ENCODE measurements around the gene NDUFS3.
"Not testable (repeated sequence)": the region's sequence is repeated elsewhere in the genome, so short reads cannot be mapped to it uniquely, and the experiment has no call there.

NDUFS3 gene

DNA sequence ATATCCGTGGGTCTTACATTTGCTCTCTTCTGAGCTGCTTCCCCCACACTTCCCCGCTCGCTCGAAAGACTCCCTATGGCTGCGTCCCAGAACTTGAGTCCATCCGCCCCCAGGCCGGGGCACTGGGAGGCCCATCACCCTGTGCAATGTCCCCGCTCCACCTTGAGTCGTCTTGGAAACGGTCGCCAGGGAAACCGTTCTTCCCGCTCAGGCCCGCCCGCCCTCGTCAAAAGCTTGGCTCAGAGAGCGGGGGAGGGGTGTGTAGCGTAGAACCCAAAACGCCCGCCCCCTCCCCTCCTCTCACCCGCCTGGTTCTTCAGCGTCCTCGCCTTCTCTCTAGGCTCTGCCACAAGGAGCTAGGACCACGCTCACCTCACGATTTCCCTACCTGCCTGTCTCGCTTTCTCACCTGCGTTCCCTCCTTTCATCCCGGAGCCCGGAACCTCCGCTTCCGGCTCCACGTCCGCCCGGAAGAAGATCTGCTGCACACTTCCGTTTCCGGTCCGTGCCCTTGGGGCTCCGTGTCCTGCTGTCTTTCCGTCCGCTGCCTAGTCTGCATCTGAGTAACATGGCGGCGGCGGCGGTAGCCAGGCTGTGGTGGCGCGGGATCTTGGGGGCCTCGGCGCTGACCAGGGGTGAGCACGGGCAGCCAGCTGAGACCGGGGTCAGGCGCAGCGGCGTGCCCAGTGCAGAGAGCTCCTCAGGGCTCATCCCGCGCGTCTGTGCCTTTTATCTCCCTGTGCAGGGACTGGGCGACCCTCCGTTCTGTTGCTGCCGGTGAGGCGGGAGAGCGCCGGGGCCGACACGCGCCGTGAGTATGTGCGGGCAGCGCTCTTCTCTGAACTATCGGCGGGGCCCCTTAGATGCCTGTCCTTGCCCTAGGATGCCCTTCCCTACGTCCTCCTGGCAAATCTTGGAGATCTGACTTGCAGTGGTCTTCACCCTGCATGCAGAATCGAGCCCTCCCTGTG is at the start of gene NDUFS3, which contains the start of gene KBTBD4:
Gene NDUFS3, plus strand, starts transcription at position 551 of the 971 bp plus-strand sequence. Its CDS starts 18 bp downstream, at position 569.
Gene KBTBD4, minus strand, starts transcription at position 447 of the 971 bp plus-strand sequence. Its CDS starts 19 bp downstream, at position 428.
- DNase-seq (ENCODE audit: low read depth): peak; percentile 87

GRCh38 chr11:47529951-47530350 is 48.9 kb upstream of the NDUFS3 start:
- DNase-seq (ENCODE audit: low read depth): no peak

- DNase-seq (ENCODE audit: low read depth): not testable (repeated sequence)
Measured at GRCh38 chr11:47530721-47531120, 48.2 kb upstream of the NDUFS3 start.

DNA sequence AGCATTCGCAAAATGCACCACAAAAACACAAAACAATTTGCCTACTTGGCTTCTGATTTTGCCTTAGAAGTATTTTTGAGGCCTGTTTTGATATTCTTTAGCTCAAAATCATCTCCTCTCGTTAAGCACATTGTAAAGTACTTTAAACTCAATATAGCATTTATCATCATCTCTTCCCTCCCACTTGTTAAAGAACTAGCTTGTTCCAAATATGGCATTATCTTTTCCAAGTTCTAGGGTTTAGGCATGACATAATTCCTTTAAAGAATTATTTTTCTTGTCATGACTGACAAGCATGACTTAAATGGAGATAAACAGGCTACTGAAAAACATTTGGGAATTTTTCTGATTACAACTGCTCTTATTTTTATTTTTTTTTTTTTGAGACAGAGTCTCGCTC is 47.2 kb upstream of the NDUFS3 start:
- no peak for DNase-seq (ENCODE audit: low read depth)

DNA sequence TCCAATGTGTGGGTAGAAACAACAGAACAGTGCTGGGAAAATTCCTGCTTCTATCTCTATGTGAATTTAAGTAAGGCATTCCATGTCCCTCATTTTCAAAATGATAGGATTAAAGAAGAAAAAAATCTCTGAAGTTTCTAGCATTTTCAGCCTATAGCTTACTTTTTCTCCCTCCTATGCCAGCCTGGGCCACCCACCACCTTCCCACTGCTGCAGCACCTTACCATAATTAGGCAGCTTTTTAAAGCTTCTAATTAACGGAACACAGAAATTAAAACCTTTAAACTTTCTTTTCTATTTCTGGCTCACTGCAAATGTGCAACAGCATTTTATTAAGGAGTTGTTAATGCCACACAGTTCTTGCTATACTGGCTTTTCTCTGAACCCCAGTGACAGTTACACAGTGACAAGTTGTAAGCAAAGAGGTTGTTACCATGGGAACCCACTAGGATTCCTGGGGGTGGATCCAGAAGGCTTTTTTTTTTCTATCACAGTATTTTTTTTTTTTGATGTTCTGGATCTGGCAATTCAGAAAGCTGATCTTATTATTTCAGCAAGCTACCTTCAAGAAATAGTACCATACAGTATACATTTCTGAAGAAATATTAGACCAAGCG is 46.2 kb upstream of the NDUFS3 start:
- no peak for DNase-seq (ENCODE audit: low read depth)

- DNase-seq (ENCODE audit: low read depth): no peak
Measured at GRCh38 chr11:47533690-47534151, 45.2 kb upstream of the NDUFS3 start.

- no peak for DNase-seq (ENCODE audit: low read depth)
Measured at GRCh38 chr11:47534704-47535251, 44.1 kb upstream of the NDUFS3 start.

- no peak for DNase-seq (ENCODE audit: low read depth)
Measured at GRCh38 chr11:47536915-47537314, 42.0 kb upstream of the NDUFS3 start.

- DNase-seq (ENCODE audit: low read depth): no peak
Measured at GRCh38 chr11:47538741-47539565, 39.9 kb upstream of the NDUFS3 start.

GRCh38 chr11:47539681-47540039 is 39.2 kb upstream of the NDUFS3 start:
- no peak for DNase-seq (ENCODE audit: low read depth)

GRCh38 chr11:47541070-47541469 is 37.8 kb upstream of the NDUFS3 start:
- no peak for DNase-seq (ENCODE audit: low read depth)

- DNase-seq (ENCODE audit: low read depth): no peak
Measured at GRCh38 chr11:47545298-47545697, 33.6 kb upstream of the NDUFS3 start.

DNA sequence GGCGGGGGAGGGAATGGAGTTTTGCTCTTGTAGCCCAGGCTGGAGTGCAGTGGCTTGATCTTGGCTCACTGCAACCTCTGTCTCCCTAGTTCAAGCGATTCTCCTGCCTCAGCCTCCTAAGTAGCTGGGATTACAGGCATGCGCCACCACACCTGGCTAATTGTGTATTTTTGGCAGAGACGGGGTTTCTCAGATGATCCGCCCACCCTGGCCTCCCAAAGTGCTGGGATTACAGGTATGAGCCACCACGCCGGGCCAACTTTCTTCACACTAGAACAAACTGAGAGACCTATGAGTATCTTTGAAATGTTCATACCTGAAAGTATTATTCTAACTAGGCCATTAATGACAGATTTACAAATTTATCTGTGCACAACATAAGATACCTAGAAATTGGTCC is 32.6 kb upstream of the NDUFS3 start:
- not testable (repeated sequence) for DNase-seq (ENCODE audit: low read depth)

DNA sequence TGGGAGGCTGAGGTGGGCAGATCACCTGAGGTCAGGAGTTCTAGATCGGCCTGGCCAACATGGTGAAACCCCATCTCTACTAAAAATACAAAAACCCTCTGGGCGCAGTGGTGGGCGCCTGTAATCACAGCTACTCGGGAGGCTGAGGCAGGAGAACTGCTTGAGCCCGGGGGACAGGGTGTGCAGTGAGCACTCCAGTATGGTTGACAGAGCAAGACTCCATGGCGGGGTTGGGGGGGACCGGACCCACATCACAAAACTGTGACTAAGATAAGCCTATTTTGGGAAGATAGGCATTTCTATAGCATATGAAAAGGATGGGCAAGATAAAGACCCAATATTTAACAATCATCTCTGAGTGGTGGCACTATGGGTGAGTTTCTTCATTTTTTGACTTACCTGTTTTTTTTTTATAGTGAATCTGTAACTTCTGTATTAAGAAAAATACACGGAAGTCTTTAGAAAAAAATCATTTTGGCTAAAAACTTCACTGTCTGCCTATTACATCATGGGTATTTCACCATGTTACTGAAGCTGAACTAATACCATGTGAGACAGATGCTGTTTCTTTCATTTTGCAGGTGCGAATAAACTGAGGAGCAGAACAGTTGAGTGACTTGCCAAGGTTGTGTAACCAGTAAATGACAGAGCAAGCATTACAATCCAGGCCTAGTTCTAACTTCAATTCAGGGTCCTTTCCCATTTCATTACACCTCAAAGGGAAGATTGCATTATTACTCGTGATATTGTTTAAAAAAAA is 28.4 kb upstream of the NDUFS3 start:
- DNase-seq (ENCODE audit: low read depth): no peak

DNA sequence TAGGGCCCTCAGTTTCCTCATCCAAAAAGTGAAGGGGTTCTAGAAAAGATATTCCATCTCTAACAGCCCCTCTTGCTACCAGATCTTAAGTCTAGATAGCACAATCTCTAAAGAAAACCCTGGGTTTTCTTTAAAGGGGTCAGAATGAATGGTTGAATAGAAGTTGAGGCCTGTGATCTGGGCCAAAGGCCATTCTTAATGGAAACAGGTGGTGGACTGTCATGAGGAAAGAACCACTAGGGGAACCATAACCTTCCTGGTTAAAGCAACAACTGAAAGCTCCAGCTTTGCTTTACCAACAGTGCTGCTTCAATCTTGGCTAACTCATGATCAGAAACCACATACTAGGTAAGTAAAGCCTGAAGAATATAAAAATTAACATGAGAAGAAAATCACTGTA is 27.8 kb upstream of the NDUFS3 start:
- no peak for DNase-seq (ENCODE audit: low read depth)

- no peak for DNase-seq (ENCODE audit: low read depth)
Measured at GRCh38 chr11:47552056-47552565, 26.8 kb upstream of the NDUFS3 start.

GRCh38 chr11:47552566-47553405 is 26.1 kb upstream of the NDUFS3 start, which contains the start of gene CELF1:
Gene CELF1 (minus strand): TSS chr11:47553132. CDS start chr11:47499523, 53,609 bp downstream.
- DNase-seq (ENCODE audit: low read depth): peak; percentile 78

DNA sequence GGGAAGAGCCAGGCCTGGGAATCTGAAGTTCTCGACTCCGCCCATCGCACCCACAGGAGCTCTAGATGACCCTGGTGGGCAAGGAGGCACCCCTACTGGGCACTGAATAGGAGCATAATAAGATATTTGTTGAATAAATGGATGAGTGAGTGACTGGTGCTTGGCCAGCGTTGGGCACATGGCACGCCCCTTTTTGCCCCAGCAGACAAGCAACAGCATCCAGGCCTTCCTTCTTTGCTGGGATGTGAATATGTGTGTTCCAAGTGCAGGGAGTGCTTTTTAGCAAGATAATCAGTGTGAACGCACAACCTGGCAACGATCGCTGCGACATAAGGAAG is 25.5 kb upstream of the NDUFS3 start:
- DNase-seq (ENCODE audit: low read depth): no peak

DNA sequence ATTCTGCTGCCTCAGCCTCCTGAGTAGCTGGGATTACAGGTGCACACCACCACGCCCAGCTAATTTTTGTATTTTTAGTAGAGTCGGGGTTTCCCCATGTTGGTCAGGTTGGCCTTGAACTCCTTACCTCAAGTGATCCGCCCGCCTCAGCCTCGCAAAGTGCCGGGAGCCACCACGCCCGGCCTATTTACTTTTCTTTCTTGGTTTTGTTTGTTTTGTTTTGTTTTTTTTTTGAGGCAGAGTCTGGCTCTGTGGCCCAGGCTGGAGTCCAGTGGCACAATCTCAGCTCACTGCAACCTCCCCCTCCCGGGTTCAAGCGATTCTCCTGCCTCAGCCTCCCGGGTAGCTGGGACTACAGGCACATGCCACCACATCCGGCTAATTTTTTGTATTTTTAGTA is 21.9 kb upstream of the NDUFS3 start:
- not testable (repeated sequence) for DNase-seq (ENCODE audit: low read depth)

- DNase-seq (ENCODE audit: low read depth): no peak
Measured at GRCh38 chr11:47558695-47559094, 20.2 kb upstream of the NDUFS3 start.

Measured in stimulated activated CD8-positive, alpha-beta memory T cell treated with anti-CD3 and anti-CD28 coated beads, Interleukin-15, amount 100 ng/mL, for 24 hours (primary cell).